Measurements from ENCODE around the gene MAP3K1. TPM values are rescaled to one million over a fixed set of nuclear protein-coding genes. Genes with fewer than 3 reads are reported as not detected.

The MAP3K1 gene
- total RNA-seq, 1 donor from 2014 or later: 26.7 TPM

GRCh38 chr5:56900858-56901578 lies 85.7 kb downstream of the MAP3K1 start:
- DNase-seq (ENCODE audit: low spot score): peak; percentile 47

GRCh38 chr5:56908942-56909293 lies 93.6 kb downstream of the MAP3K1 start:
- DNase-seq (ENCODE audit: low spot score): no peak

GRCh38 chr5:56909294-56910209 lies 94.2 kb downstream of the MAP3K1 start, which contains the start of gene SETD9:
Gene SETD9 (plus strand): TSS chr5:56909596. CDS start chr5:56909646, 50 bp downstream.
- DNase-seq (ENCODE audit: low spot score): peak; percentile 98

GRCh38 chr5:56910210-56910965 lies 95.0 kb downstream of the MAP3K1 start:
- peak; percentile 55 for DNase-seq (ENCODE audit: low spot score)

GRCh38 chr5:56913766-56914165 lies 98.4 kb downstream of the MAP3K1 start:
- DNase-seq (ENCODE audit: low spot score): no peak

GRCh38 chr5:56914678-56915077 lies 99.3 kb downstream of the MAP3K1 start:
- no peak for DNase-seq (ENCODE audit: low spot score)

GRCh38 chr5:56917534-56917933 lies 102.2 kb downstream of the MAP3K1 start:
- no peak for DNase-seq (ENCODE audit: low spot score)

- DNase-seq (ENCODE audit: low spot score): no peak
Observed at GRCh38 chr5:56918054-56918453, 102.7 kb downstream of the MAP3K1 start.

GRCh38 chr5:56919942-56920662 lies 104.8 kb downstream of the MAP3K1 start:
- no peak for DNase-seq (ENCODE audit: low spot score)

- no peak for DNase-seq (ENCODE audit: low spot score)
Observed at GRCh38 chr5:56922922-56923321, 107.6 kb downstream of the MAP3K1 start.

GRCh38 chr5:56934325-56934724 lies 119.0 kb downstream of the MAP3K1 start:
- DNase-seq (ENCODE audit: low spot score): no peak

- DNase-seq (ENCODE audit: low spot score): no peak
Observed at GRCh38 chr5:56938858-56939257, 123.5 kb downstream of the MAP3K1 start.

GRCh38 chr5:56941981-56942380 lies 126.6 kb downstream of the MAP3K1 start:
- DNase-seq (ENCODE audit: low spot score): no peak

Other genes with a start within 250 kb of the MAP3K1 start
- 8.7 TPM for gene SETD9, start 94.0 kb downstream of the MAP3K1 start, total RNA-seq
- 22.4 TPM for gene MIER3, start 136.6 kb downstream of the MAP3K1 start, total RNA-seq

Measured in ureter (tissue), 1 donor.